ENCODE measurements around the gene ZNF225. TPM values are rescaled to one million over a fixed set of nuclear protein-coding genes. Genes with fewer than 3 reads are reported as not detected.
"Not testable (repeated sequence)": the region's sequence is repeated elsewhere in the genome, so short reads cannot be mapped to it uniquely, and the experiment has no call there.

The ZNF225 gene
- total and polyA plus RNA-seq, 3 donors from 2014 or later = 5.0 to 7.4 (median 5.1) TPM

- Histone ChIP-seq H3K27ac (no peak overlapping the region), H3K4me3 (no peak overlapping the region), H3K36me3 (ENCODE audit: low read depth, missing control alignments) (no peaks in the 10 kb centered on the region), H3K27me3 (no peaks in the 10 kb centered on the region), H3K4me1 (no peaks in the 10 kb centered on the region), H3K9me3 (no peaks in the 10 kb centered on the region)
- intact Hi-C loops (cut with DNase I; ENCODE audit: low total_unique reads) = no loop called here
- DNase-seq = no peak
- TF ChIP-seq CTCF (IDR thresholded peaks at IDR 0.05) = no peak
- no peak for TF ChIP-seq POLR2A (IDR thresholded peaks at IDR 0.05)
- WGBS, 2 donors = 100% methylated on average over 2 of the region's 2 CpGs
Measured at GRCh38 chr19:44156475-44156874, 43.3 kb downstream of the ZNF225 start.

- intact Hi-C loops (cut with DNase I; ENCODE audit: low total_unique reads) = no loop called here
- 78 to 81% methylated on average over 2 of the region's 2 CpGs for WGBS, 2 donors
- no peak for TF ChIP-seq POLR2A (IDR thresholded peaks at IDR 0.05)
- DNase-seq = no peak
- Histone ChIP-seq H3K36me3 (ENCODE audit: low read depth, missing control alignments) (no peaks in the 10 kb centered on the region), H3K4me3 (peak overlapping the region in 1 of 2 donors; percentile 71), H3K27ac (no peak overlapping the region), H3K9me3 (no peaks in the 10 kb centered on the region), H3K27me3 (no peaks in the 10 kb centered on the region), H3K4me1 (peaks cover 9% of the 10 kb centered on the region)
Measured at GRCh38 chr19:44163789-44164188, 50.6 kb downstream of the ZNF225 start.

- no peak for DNase-seq
- WGBS, 2 donors = 39 to 64% methylated on average over 3 of the region's 3 CpGs
- Histone ChIP-seq H3K9me3 (no peaks in the 10 kb centered on the region), H3K27ac (peak overlapping the region in 1 of 2 donors; percentile 91), H3K27me3 (no peaks in the 10 kb centered on the region), H3K4me3 (peak overlapping the region; percentile 71 to 90), H3K4me1 (peaks cover 9% of the 10 kb centered on the region), H3K36me3 (ENCODE audit: low read depth, missing control alignments) (no peaks in the 10 kb centered on the region)
- TF ChIP-seq CTCF (IDR thresholded peaks at IDR 0.05) (no peak), POLR2A (IDR thresholded peaks at IDR 0.05) (no peak)
- intact Hi-C loops (cut with DNase I; ENCODE audit: low total_unique reads) = no loop called here
Measured at GRCh38 chr19:44164327-44164672, 51.1 kb downstream of the ZNF225 start.

GRCh38 chr19:44164673-44165512, 51.7 kb downstream of the ZNF225 start, which contains the start of gene ZNF226:
Gene ZNF226 (plus strand): TSS chr19:44165100. CDS start chr19:44170081, 4,981 bp downstream.
- H3K36me3 ChIP-seq (ENCODE audit: low read depth, missing control alignments) = no peaks in the 10 kb centered on the region
- H3K27me3 ChIP-seq = no peaks in the 10 kb centered on the region
- intact Hi-C loops (cut with DNase I; ENCODE audit: low total_unique reads) = no loop called here
- peak; percentile 98 for DNase-seq
- H3K9me3 ChIP-seq = no peaks in the 10 kb centered on the region
- H3K4me1 ChIP-seq = peaks cover 9% of the 10 kb centered on the region
- peak within 1 kb of the TSS; percentile 90 to 91 for H3K27ac ChIP-seq
- H3K4me3 ChIP-seq = peak within 1 kb of the TSS; percentile 71 to 90
- 0 to 1% methylated on average over 32 of the region's 32 CpGs for WGBS, 2 donors
- TF ChIP-seq CTCF (IDR thresholded peaks at IDR 0.05) (no peak), POLR2A (IDR thresholded peaks at IDR 0.05) (no peak)

- intact Hi-C loops (cut with DNase I; ENCODE audit: low total_unique reads); DNase-seq; H3K9me3 ChIP-seq; H3K27ac ChIP-seq; H3K4me1 ChIP-seq; H3K36me3 ChIP-seq (ENCODE audit: low read depth, missing control alignments); H3K4me3 ChIP-seq; H3K27me3 ChIP-seq: not testable (repeated sequence)
- 92 to 97% methylated on average over 6 of the region's 6 CpGs for WGBS, 2 donors
Measured at GRCh38 chr19:44170660-44171059, 57.5 kb downstream of the ZNF225 start.

GRCh38 chr19:44176590-44176989, 63.4 kb downstream of the ZNF225 start:
- no peaks in the 10 kb centered on the region for H3K4me1 ChIP-seq
- no peaks in the 10 kb centered on the region for H3K36me3 ChIP-seq (ENCODE audit: low read depth, missing control alignments)
- TF ChIP-seq POLR2A (IDR thresholded peaks at IDR 0.05) (no peak), CTCF (IDR thresholded peaks at IDR 0.05) (no peak)
- no peaks in the 10 kb centered on the region for H3K9me3 ChIP-seq
- H3K4me3 ChIP-seq = no peak overlapping the region
- H3K27ac ChIP-seq = no peak overlapping the region
- intact Hi-C loops (cut with DNase I; ENCODE audit: low total_unique reads) = no loop called here
- DNase-seq = no peak
- no peaks in the 10 kb centered on the region for H3K27me3 ChIP-seq
- 92 to 96% methylated on average over 3 of the region's 3 CpGs for WGBS, 2 donors
